Neural cell (in vitro differentiated cells): ENCODE data around the gene GPSM1.

Experiments
- CTCF ChIP-seq: fragments of 450-650 bp; IDR thresholded peaks from 2 replicates; pipeline ENCODE4 v1.5.1; 2014; ENCODE audit warnings: antibody characterized with exemption, mild to moderate bottlenecking, moderate library complexity; ENCODE audit not compliant: poor library complexity, severe bottlenecking
- EP300 ChIP-seq: fragments of 450-650 bp; conservative IDR thresholded peaks from 2 replicates; pipeline ENCODE4 v1.6.1; 2014; ENCODE audit warnings: antibody characterized with exemption, mild to moderate bottlenecking, moderate library complexity; ENCODE audit not compliant: poor library complexity, severe bottlenecking
- EZH2 ChIP-seq: fragments of 200-600, 300-800 bp; shearing (Covaris generic), sonication (generic); IDR thresholded peaks from 2 replicates; pipeline ENCODE4 v1.6.1; 2014; ENCODE audit warnings: antibody characterized with exemption, low read length, borderline replicate concordance, mild to moderate bottlenecking; ENCODE audit not compliant: insufficient read depth, poor library complexity, severe bottlenecking
- MXI1 ChIP-seq: fragments of 450-650 bp; conservative IDR thresholded peaks from 2 replicates; pipeline ENCODE4 v1.6.1; 2014; ENCODE audit warnings: antibody characterized with exemption, mild to moderate bottlenecking; ENCODE audit not compliant: poor library complexity, severe bottlenecking
- POLR2AphosphoS5 ChIP-seq: IDR thresholded peaks from 2 replicates; pipeline ENCODE4 v1.6.1; 2012
- RAD21 ChIP-seq: fragments of 450-650 bp; conservative IDR thresholded peaks from 2 replicates; pipeline ENCODE4 v1.6.1; 2014; ENCODE audit warnings: antibody characterized with exemption, mild to moderate bottlenecking, moderate library complexity
- REST ChIP-seq: IDR thresholded peaks from 2 replicates; pipeline ENCODE4 v1.6.1; 2012; ENCODE audit warnings: borderline replicate concordance
- TAF1 ChIP-seq: IDR thresholded peaks from 2 replicates; pipeline ENCODE4 v1.6.1; 2012; ENCODE audit warnings: low read depth

GRCh38 chr9:136344544-136345280 lies 17.4 kb downstream of the GPSM1 start:
- TF ChIP-seq MXI1 (no peak), RAD21 (no peak), CTCF (no peak), TAF1 (no peak), EP300 (no peak), EZH2 (no peak), POLR2AphosphoS5 (no peak), REST (no peak)
